ENCODE measurements around the gene DLG5. TPM values are rescaled to one million over a fixed set of nuclear protein-coding genes. Genes with fewer than 3 reads are reported as not detected.

DLG5 gene
- total and polyA plus RNA-seq, 11 donors = 5.2 to 27.1 (median 12.8) TPM

- Histone ChIP-seq H3K4me3 (no peak overlapping the region), H3K27me3 (no peaks in the 10 kb centered on the region), H3K4me1 (peaks cover 0 to 34% (median 12%) of the 10 kb centered on the region in 12 donors), H3K9me3 (no peaks in the 10 kb centered on the region), H3K36me3 (peaks cover 0 to 70% (median 29%) of the 10 kb centered on the region in 9 donors), H3K27ac (peak overlapping the region in 6 of 12 donors; percentile 16 to 71 (median 36))
- ATAC-seq (no peak), DNase-seq (no peak)
- intact Hi-C loops (cut with DNase I) = no loop called here
- 79 to 87% (median 84%) methylated on average over 13 of the region's 13 CpGs for WGBS, 4 donors
- TF ChIP-seq CTCF (IDR thresholded peaks at IDR 0.05) (no peak), POLR2A (IDR thresholded peaks at IDR 0.05) (no peak)
These were observed 91.4 kb downstream of the DLG5 start for GRCh38 chr10:77834943-77835668.

- H3K4me3 ChIP-seq = no peak overlapping the region
- H3K27ac ChIP-seq = no peak overlapping the region
- H3K4me1 ChIP-seq = peaks cover 0 to 34% (median 12%) of the 10 kb centered on the region in 12 donors
- no peak for ATAC-seq
- intact Hi-C loops (cut with DNase I) = no loop called here
- no peaks in the 10 kb centered on the region for H3K9me3 ChIP-seq
- peaks cover 0 to 70% (median 35%) of the 10 kb centered on the region in 9 donors for H3K36me3 ChIP-seq
- TF ChIP-seq POLR2A (IDR thresholded peaks at IDR 0.05) (no peak), CTCF (IDR thresholded peaks at IDR 0.05) (no peak)
- WGBS, 4 donors = 74 to 100% (median 87%) methylated on average over 1 to 2 of the region's 2 CpGs
- H3K27me3 ChIP-seq = no peaks in the 10 kb centered on the region
- DNase-seq = no peak
These were observed 92.0 kb downstream of the DLG5 start for GRCh38 chr10:77834540-77834939.

GRCh38 chr10:77833792-77834191 is 92.8 kb downstream of the DLG5 start:
- H3K4me3 ChIP-seq = no peak overlapping the region
- H3K36me3 ChIP-seq = peaks cover 0 to 70% (median 43%) of the 10 kb centered on the region in 9 donors
- no peak for ATAC-seq
- no peak overlapping the region for H3K27ac ChIP-seq
- DNase-seq = no peak
- intact Hi-C loops (cut with DNase I) = no loop called here
- WGBS, 4 donors = 96 to 98% (median 97%) methylated on average over 8 to 15 of the region's 15 CpGs
- peaks cover 0 to 29% (median 12%) of the 10 kb centered on the region in 12 donors for H3K4me1 ChIP-seq
- TF ChIP-seq POLR2A (IDR thresholded peaks at IDR 0.05) (no peak), CTCF (IDR thresholded peaks at IDR 0.05) (no peak)
- no peaks in the 10 kb centered on the region for H3K9me3 ChIP-seq
- H3K27me3 ChIP-seq = no peaks in the 10 kb centered on the region

- intact Hi-C loops (cut with DNase I) = no loop called here
These were observed 93.3 kb downstream of the DLG5 start for GRCh38 chr10:77833225-77833624.

More at GRCh38 chr10:77833225-77833624, 93.3 kb downstream of the DLG5 start:
- Histone ChIP-seq H3K27ac (no peak overlapping the region), H3K4me1 (peaks cover 0 to 23% (median 10%) of the 10 kb centered on the region in 12 donors), H3K9me3 (no peaks in the 10 kb centered on the region), H3K36me3 (peaks cover 0 to 74% (median 47%) of the 10 kb centered on the region in 9 donors), H3K4me3 (no peak overlapping the region), H3K27me3 (no peaks in the 10 kb centered on the region)
- ATAC-seq (no peak), DNase-seq (no peak)
- 93 to 97% (median 95%) methylated on average over 6 of the region's 6 CpGs for WGBS, 4 donors
- TF ChIP-seq CTCF (IDR thresholded peaks at IDR 0.05) (no peak), POLR2A (IDR thresholded peaks at IDR 0.05) (no peak)

Data from heart left ventricle (tissue), 16 donors.